WTC11 (cell line): Measurements from ENCODE around the gene CTAGE6.
"Not testable (repeated sequence)": the region's sequence is repeated elsewhere in the genome, so short reads cannot be mapped to it uniquely, and the experiment has no call there.

Experiments
- CTCF ChIP-seq: fragments of 200-600 bp; IDR thresholded peaks from 2 replicates; pipeline ENCODE4 v1.8.0; 2022; ENCODE audit warnings: antibody characterized with exemption
- JAZF1 ChIP-seq: fragments of 250-450 bp; sonication (Bioruptor Pico); IDR thresholded peaks from 2 replicates; pipeline ENCODE4 v1.9.0; 2021; ENCODE audit warnings: moderate library complexity, mild to moderate bottlenecking, inconsistent platforms
- NR3C1 ChIP-seq: sonication (generic); formaldehyde crosslinking; conservative IDR thresholded peaks from 2 replicates; pipeline ENCODE4 v1.8.1; 2023; ENCODE audit warnings: low read depth, mild to moderate bottlenecking, missing genetic modification reagents

DNA sequence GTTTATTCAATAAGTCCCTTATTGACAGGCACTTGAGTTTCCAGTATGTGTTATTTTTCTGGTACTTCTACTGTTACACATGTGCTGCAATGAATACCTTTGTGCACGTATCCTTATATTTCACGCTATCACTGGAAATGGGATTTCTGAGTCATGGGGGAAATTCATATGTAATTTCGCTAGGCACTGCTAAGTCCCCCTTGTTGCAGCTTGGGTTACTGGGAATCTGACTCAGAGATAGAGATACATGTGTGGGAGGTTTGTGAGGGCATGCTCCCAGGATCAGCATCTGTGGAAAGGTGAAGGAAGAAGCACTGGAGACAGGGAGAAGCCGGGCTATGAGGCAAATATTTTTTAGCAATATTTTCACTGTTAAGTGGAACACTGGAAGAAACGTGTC is 47.6 kb downstream of the CTAGE6 start:
- not testable (repeated sequence) for TF ChIP-seq NR3C1, CTCF, JAZF1
